Lower leg skin (tissue), 4 donors: ENCODE measurements around the gene OBP2A. TPM values are rescaled to one million over a fixed set of nuclear protein-coding genes. Genes with fewer than 3 reads are reported as not detected.
A peak's percentile ranks its signal among the peaks of the same experiment; 100 is the strongest.

Source experiments
- DNase-seq, 2 donors: peaks; one replicate each; pipeline ENCODE4 v3.0.0-alpha.2; 2019; ENCODE audit warnings: low spot score in 2 of 2
- H3K4me3 ChIP-seq: fragments of 200-600 bp; sonication (generic); 2 replicates; pipeline ENCODE4 v1.5.1; 2017; ENCODE audit warnings: mild to moderate bottlenecking, low read depth; ENCODE audit not compliant: poor library complexity, severe bottlenecking
- POLR2A ChIP-seq, 2 donors: fragments of 450-650 bp; IDR thresholded peaks; one replicate each; pipeline ENCODE4 v1.6.1; 2016 to 2017; ENCODE audit warnings: antibody characterized with exemption in 2 of 2, mild to moderate bottlenecking in 1 of 2, moderate library complexity in 1 of 2
- WGBS, 2 donors: methylation state at CpG; one replicate each; pipeline ENCODE4 v1.1.5; 2018; 5-methylcytosine and 5-hydroxymethylcytosine counted together
- intact Hi-C: fragments of 100-400 bp; cut with DNase I; formaldehyde crosslinking; loops from one replicate; pipeline ENCODE4 v1.15.0; 2023; ENCODE audit warnings: low total_unique reads
- total RNA-seq, 4 donors: library from RNA; depleted of rRNA; stranded (reverse); fragments of >200 nt; gene quantifications; one replicate each; pipeline ENCODE4 v1.1.0, GENCODE V29; 2016
- TF ChIP-seq, protein P1 (sequence below), 3 donors: fragments of 450-650 bp; IDR thresholded peaks; one replicate each; pipeline ENCODE4 v1.5.1; 2016; ENCODE audit warnings: antibody characterized with exemption in 3 of 3, mild to moderate bottlenecking in 3 of 3, moderate library complexity in 2 of 3

The OBP2A gene
- total RNA-seq, 4 donors from 2014 or later, result 4.7 to 6.6 TPM; not detected in 2

DNA sequence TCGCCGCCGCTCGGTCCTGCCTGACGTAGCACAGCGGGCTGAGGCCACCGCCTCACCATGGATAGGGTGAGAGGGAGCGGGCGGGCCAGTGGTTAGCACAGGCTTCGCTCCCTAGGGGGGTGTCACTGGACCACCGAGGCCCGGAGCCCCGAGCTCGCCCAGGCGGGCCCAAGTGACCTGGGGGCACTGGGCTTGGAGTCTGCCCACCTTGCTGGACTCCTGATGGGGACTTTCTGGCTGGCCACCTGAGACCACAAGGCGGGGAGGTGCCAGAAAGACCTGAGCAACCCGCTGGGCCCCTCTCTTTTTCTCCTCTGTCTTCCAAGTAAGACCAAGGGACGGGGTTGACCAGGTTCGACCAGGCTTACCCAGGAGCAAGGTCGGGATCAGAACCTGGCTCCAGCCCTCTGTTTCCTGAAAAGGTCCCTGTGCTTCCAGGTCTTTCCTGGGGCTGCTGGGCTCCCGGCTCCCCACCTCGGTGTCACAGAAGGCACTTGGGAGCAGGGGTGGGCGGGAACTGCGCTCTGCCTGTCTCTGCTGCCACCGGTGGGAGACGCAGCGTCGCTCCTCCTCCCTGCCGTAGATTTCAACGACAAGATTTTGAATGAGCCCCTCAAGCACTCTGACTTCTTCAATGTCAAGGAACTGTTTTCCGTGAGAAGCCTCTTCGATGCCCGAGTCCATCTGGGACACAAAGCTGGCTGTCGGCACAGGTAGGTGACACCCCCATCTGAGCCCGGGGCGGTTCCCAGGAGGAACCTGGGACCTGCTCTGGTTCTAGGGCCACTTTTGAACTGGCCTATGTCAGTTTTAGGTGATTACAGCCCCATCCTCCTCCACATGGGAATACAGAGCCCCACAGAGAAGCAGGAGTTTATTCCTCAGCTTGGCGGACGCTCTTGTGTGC, 44.4 kb upstream of the OBP2A start:
- peak overlapping the region; percentile 81 for H3K4me3 ChIP-seq
- intact Hi-C loops, result no loop called here
- WGBS, 2 donors, result 39 to 58% methylated on average over 31 to 37 of the region's 38 CpGs
- peak in 1 of 2 donors; percentile 30 for DNase-seq
- TF ChIP-seq, protein P1, sequence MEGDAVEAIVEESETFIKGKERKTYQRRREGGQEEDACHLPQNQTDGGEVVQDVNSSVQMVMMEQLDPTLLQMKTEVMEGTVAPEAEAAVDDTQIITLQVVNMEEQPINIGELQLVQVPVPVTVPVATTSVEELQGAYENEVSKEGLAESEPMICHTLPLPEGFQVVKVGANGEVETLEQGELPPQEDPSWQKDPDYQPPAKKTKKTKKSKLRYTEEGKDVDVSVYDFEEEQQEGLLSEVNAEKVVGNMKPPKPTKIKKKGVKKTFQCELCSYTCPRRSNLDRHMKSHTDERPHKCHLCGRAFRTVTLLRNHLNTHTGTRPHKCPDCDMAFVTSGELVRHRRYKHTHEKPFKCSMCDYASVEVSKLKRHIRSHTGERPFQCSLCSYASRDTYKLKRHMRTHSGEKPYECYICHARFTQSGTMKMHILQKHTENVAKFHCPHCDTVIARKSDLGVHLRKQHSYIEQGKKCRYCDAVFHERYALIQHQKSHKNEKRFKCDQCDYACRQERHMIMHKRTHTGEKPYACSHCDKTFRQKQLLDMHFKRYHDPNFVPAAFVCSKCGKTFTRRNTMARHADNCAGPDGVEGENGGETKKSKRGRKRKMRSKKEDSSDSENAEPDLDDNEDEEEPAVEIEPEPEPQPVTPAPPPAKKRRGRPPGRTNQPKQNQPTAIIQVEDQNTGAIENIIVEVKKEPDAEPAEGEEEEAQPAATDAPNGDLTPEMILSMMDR (IDR thresholded peaks at IDR 0.05), result no peak
- no peak for TF ChIP-seq POLR2A (IDR thresholded peaks at IDR 0.05)

DNA sequence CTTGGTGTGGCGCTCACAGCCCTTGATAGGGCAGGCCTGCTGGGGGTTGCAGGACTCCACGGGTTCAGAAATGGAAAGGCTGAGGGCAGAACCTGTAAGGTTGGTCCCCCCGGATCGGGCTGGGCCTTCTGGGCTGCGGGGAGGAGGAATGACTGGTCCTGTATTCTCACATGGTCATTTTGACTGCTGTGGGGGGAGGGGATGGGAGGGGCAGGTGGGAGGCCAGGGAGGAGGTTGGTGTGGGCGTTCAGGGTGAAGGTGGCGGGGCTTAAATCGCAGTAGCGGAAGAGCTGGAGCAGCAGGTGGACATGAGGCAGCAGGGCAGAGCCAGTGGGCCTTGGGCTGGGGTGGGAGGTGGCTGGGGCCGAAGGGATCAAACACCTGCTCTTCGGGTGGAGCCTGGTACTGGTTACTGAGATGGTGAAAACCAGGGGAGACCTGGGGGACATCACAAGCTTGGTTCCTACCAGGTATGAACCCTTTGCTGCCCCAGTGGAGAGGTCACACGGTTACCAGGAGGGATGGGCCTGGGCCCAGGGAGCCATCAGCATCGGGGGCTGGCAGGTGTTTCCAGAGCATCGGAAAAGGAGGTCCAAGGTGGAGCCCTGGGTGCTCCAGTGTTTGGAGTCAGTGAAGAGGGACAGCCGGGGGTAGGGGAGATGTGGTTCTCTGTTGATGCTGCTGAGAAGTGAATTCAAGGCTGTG, 43.6 kb upstream of the OBP2A start:
- no peak for DNase-seq
- intact Hi-C loops, result no loop called here
- TF ChIP-seq, protein P1 (IDR thresholded peaks at IDR 0.05), result no peak
- TF ChIP-seq POLR2A (IDR thresholded peaks at IDR 0.05), result no peak
- H3K4me3 ChIP-seq, result no peak overlapping the region
- 89 to 90% methylated on average over 15 of the region's 15 CpGs for WGBS, 2 donors

DNA sequence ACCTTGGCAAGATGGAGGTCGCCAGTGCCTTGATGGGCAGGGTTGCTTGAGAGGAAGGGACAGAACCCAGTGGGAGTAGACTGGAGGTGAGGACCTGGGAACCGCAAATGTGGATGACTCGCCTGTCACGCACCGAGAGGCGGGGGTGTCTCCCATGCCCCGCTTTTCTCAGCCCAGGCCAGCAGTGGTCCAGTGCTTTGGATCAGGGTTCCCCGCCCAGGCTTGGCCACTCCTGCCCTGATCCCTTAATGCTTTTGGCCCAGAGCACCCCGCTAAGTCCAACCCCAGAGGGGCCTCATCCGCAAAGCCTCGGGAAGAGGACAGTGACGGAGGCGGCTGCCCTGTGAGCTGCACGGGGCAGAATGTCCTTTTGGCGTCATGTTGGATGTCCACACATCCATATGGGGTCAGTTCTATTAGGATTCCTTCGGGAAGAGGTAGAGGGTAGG, 43.0 kb upstream of the OBP2A start:
- no peak for DNase-seq
- no peak overlapping the region for H3K4me3 ChIP-seq
- 92 to 94% methylated on average over 16 of the region's 16 CpGs for WGBS, 2 donors
- intact Hi-C loops, result no loop called here
- TF ChIP-seq, protein P1 (IDR thresholded peaks at IDR 0.05), result no peak
- TF ChIP-seq POLR2A (IDR thresholded peaks at IDR 0.05), result no peak

DNA sequence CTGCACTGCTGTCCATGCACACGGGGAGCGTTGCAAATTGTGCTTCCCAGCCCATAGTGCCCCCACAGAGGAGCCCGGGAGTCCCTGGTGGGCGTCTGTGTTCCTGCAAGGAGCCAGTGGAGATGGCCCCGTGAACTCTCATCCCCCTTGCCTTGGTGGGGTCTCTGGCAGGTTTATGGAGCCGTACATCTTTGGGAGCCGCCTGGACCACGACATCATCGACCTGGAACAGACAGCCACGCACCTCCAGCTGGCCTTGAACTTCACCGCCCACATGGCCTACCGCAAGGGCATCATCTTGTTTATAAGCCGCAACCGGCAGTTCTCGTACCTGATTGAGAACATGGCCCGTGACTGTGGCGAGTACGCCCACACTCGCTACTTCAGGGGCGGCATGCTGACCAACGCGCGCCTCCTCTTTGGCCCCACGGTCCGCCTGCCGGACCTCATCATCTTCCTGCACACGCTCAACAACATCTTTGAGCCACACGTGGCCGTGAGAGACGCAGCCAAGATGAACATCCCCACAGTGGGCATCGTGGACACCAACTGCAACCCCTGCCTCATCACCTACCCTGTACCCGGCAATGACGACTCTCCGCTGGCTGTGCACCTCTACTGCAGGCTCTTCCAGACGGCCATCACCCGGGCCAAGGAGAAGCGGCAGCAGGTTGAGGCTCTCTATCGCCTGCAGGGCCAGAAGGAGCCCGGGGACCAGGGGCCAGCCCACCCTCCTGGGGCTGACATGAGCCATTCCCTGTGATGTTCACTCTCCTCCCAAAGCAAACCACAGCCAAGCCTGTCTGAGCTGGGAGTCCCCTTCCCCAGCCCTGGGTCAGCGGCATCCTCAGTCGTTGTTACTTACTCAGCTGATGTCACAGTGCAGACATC, 42.3 kb upstream of the OBP2A start:
- WGBS, 2 donors, result 89 to 90% methylated on average over 39 to 41 of the region's 41 CpGs
- DNase-seq, result no peak
- no peak overlapping the region for H3K4me3 ChIP-seq
- intact Hi-C loops, result no loop called here
- no peak for TF ChIP-seq POLR2A (IDR thresholded peaks at IDR 0.05)
- TF ChIP-seq, protein P1 (IDR thresholded peaks at IDR 0.05), result no peak
